Stimulated activated CD4-positive, alpha-beta T cell treated with anti-CD3 and anti-CD28 coated beads, Interleukin-12 subunit alpha, Interleukin-12 subunit beta, amount 100 ng/mL, for 4 hours (primary cell): ENCODE results near the gene NEK2.
"Not testable (repeated sequence)": the region's sequence is repeated elsewhere in the genome, so short reads cannot be mapped to it uniquely, and the experiment has no call there.

ENCODE experiments used
- DNase-seq: peaks from one replicate; pipeline ENCODE4 v3.0.0-alpha.2; 2020

NEK2 gene

DNA sequence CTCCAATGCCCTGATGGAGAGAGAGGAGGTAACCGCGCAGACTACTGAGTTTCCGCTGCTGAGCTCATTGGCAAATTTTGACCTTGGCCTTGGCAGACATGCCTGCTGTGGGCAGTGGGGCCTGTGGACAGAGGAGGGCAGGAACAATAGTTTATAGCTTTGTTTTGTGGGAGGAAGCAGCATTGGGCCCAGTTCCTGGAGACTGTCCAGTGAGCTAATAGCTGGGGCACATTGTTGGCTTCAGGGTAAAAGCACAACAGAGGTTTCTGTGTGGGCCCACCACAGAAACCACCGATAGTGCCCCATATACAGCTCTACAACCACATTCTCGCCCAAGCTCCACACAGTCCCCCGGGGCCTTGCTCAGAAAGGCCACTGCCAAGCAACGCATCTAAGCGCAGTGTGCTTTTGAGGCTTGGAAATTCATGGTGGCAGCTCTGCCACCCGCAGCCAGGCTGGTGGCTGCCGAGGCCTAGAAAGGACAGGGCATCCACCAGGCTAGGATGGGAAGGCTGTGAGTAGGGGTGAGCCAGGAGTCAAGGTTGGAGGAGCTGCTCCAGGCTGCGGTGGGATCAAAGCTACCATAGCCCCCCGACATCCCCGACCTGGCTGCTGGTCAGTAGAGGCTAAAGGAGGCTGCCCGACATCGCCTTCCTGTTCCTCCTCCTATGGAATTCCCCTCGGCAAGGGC is 43.2 kb downstream of the NEK2 start:
- DNase-seq = no peak

DNA sequence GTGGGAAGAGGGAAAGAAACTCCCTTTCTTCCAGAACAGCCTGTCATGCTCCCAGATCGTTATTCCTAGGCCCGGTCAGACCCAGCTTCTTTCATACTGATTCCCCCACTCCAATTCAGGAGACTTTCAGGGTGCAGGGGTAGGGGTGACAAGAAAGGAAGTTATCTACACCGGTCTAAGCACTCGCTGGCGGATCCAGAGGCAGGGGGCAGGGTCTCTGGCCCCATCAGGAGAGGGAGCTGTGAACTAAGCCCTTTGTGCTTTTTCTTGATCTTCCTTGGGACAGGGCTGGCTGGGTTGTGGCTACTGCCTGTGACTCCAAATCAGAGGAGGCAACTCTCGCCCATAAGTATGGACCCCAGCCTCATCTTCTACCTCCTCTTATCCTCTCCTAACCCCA is 44.3 kb downstream of the NEK2 start:
- DNase-seq = no peak

DNA sequence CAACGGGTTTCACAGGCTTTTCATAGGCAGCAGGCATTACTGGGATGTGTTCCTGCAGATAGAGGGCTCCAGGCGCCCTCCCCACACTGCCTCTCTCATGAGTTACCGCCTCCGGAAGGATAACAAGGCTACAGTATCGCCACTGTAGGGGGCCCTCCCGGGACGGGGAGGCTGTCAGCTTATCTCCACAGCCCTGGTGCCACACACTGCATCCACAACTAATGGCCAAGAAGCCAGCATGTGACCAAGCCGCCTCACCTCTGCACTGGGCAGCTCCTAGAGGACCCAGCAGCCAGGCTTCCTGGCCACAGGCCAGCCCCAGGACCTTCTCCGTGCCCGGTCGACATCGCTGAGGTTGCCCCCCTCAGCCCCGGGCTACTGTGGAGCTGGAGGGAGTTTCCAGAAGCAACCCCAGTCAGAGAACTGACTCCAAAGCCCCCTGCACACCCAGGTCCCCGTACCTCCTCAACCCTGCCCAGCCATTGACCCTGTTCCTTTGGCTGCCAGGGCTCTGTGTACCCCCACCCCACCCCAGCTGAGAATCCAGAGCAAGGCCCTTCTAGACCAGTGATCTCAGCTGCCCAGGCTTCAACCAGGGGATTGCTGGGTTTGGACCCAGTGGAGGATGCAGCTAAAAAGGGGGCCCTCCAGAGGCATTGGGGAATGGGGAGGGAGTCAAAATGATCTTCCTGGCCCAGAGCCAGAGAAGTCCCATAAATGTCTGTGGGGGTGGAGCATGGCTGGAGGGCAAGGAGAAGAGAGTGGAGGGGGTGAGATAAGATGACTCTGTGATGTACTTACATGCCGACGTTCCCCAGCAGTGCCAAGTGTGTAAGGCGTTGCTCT is 45.0 kb downstream of the NEK2 start:
- DNase-seq = no peak

DNA sequence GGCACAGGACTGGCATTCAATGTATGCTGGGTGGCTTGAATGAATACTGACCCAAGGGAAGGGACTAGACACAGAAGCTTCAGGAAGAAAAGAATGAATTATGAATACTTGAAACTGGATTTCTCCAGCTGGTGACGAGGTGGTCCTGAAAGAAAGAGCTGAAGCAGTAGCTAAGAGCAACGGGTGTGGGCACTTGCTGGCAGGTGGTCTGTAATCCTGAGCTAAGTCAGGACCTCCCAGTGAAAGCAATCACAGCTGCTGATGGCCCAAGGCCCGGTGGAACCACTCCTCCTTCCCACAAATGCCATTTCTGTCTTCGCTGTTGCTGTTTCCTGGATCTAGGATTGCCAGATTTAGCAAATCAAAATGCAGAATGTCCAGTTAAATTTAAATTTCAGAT is 47.0 kb downstream of the NEK2 start:
- DNase-seq = no peak

DNA sequence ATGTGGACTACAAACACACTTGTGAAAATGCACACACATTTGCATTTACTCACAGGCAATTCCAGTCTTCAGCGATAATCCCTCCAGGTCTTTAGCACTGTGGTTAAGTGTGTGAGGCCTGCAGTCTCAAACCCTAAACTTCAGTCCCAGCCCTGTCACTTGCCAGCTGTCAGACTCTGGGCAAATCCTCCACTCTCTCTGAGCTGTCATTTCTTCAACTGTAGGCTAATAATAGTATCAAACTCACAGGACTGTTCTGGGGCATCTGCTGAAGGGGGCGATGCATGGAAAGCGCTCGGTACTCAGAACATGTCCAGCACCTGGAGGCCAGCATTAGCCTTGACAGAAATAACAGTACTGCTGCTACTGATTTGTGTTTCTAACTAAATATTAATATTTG is 48.2 kb downstream of the NEK2 start:
- DNase-seq = no peak

DNA sequence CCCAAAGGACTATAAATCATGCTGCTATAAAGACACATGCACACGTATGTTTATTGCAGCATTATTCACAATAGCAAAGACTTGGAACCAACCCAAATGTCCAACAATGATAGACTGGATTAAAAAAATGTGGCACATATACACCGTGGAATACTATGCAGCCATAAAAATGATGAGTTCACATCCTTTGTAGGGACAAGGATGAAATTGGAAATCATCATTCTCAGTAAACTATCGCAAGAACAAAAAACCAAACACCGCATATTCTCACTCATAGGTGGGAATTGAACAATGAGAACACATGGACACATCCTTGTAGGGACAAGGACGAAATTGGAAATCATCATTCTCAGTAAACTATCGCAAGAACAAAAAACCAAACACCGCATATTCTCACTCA is 49.6 kb downstream of the NEK2 start:
- not testable (repeated sequence) for DNase-seq

DNA sequence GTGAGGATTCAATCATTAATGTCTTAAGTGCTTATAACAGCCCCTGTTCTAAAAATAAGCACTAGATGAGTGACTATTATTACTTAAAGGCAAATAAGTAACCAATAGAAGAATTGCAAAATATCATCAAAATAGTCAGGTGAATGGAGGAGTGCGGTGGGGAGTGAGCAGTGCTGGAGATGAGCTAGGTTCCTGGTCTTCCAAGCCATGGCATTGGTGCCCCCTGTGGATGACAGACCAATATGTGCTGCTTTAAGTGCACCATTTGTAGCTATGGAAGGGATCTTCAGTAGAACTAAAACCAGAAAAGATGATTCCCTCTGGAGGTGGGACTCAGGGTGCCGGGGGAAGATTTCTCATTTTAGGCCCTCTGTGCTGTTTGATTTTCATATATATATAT is 50.4 kb downstream of the NEK2 start:
- no peak for DNase-seq

DNA sequence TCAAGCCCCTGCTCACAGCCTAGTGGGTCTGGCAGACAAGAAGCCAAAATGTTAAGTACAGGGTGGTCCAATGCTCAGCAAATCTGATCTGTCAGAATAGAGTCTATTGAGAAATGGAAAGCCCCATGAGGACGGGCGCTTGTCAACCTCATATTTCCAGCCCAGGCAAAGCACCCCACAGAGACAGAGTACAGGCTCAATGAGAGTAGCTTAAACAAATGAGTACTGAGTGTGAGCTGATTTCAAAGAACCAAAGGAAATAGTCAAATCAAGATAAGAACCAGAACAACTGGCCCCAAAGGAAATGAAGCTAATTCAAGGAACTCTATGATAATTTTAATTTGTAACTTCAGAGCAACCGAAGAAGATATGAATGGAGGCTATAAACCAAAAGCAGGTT is 51.9 kb downstream of the NEK2 start:
- no peak for DNase-seq

DNA sequence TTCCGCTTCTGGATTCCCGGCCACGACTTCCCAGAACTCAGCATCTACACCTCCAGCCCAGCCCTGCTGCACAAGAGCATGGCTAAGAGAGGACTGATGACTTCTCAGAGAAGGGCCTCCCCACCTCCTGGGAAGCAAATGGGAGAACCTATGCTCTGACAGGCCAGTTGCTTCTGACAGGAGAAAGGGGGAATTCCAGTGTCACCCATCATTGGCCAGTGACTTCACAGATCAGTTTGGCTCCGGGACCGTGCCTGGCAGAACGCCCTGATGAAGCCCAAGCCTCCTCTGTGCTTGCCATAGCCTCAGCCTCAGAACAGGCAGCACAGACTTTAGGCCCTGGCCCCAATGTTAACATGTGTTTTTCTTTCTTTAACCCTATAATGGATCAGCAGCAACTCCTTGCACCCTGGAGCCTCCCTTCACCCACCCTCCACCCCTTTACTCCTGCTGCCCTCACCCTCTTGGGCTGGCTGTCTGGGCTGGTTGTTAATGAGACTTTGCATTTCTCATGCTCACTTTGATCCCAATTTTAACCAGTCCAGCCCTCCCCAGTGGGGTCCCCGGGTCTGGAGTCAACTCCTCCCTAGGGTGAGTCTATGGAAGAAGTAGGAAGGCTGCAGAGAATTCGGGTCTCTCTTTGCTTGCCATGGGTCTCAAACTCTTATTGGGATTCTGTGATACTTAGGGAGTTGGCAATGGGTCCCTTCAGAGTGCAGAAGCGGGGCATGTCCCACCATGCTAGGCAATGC is 53.8 kb downstream of the NEK2 start:
- DNase-seq = no peak

DNA sequence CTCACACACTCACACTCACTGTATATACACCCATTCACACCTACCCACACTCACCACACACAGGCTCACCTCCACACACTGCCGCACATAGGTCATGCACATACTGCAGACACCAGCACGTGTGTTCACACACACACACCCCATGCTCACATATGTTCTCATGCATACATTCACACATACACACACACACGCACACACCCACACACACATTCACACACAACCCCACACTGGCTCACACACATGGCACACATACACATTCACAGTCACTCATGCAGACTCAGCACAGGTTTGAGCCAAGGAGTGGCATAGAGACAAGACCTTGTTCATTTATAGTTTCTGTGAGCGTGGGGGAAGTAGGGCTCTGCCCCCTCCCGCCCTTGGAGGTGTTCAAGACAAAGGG is 55.3 kb downstream of the NEK2 start:
- no peak for DNase-seq

DNA sequence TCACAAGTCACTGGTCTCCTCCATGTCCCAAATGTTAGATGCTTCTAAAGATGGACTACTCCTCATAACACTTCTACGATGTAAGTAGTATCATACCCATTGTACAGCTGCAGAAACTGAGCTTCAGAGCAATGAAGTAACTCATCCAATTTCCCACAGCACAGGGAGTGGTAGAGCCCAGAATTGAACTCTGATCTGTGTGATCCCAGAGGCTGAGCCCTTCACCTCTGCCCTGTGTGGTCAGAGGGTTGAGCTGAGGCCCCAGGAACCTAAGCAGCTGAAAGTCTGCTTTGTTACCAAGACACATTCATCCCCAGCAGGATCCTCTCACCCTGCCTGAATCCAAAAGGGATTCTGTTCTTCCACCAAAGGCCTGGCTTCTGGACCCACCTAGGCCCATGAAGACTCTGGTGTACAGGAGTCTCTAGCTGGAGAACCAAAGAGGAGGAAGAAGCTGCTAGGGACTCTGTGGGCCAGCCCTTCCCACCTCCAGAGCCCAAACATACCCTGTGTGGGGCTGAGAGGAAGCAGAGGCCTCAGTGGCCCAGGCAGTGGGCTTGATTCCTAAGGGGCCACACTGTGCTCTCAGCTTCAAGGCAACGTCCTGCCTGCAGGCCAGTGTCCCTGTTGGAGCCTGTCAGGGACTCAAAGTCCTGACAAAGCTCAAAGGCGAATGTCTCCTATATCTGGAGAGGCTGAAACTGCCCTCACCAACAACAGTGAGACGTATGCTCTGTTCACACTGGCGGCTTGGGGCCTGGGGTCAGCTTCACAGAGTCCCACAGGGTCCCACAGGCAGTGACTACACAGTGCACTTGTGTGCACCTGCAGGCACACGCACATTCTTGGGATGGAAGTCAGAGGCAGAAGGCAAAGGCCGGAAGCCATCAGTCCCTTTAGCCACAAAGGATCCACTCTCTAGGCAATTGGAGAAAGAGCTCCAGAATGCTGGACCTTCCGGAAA is 56.1 kb downstream of the NEK2 start:
- DNase-seq = no peak

DNA sequence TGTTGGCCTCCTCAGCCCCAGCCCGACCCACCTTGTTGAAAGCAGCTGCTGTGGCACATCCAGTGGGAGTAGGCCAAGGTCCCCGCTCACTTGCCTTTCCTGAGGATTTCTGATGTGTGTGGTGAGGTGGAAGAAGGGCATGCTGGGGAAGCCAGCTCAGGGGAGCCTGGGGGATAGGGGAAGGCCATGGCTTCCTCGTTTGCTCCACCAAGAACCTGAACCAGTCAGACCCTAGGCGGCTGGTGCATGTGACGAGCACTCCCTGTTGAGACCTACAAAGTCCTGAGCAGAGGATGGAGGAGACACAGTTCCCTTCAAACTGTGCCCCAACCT is 58.5 kb downstream of the NEK2 start:
- DNase-seq = no peak

DNA sequence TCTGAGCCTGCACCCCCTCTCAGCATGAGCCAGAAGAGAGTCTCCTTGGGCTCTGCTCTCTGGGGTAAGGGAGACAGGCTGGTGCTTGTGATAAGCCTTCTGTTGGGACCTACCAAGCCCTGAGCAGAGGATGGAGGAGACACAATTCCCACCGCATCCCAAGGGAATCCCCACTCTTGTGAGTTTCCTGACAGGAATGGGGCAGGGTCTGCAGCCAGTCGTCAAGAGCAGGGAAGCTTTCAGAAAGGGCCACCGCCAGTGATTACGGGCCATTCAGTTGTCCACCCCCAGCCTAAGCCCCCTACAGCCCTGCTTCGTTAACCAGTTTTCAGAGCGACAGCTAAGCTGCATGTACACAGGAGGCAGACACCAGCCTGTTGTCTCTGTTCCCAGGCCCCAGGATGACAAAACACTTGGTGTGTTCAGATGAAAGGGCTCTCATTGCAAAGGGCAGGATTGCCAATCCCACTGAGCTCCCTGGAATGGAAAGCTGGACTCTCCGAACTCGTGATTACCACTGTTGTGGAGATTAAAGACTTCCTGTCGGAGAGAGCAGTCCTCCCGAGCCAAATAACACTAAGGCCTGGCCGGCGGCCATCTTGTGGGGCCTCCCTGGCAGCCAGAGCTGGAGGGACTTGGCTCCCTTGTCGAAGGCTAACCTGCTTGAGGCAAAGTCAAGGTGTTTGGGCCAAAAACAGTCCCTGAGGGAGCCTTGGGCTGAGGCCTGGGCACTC is 59.0 kb downstream of the NEK2 start:
- DNase-seq = no peak

DNA sequence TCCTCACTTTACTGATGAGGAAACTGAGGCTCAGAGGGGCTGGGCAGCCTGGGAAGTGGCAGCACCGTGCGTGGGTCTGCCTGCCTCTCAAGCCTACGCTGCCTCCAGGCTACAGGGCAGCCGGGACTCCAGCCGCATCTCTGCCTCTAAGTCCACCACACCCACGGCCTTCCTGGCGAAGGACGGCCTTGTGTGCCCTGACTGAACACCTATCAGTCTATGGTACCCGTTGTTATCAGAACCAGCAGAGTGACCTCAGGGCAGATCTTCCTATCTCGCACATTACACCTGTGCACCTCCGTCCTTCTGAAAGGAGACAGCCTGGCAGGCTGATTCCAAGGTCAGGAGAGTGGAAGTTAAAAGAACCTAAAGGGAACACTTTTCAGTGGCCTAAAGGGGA is 60.8 kb downstream of the NEK2 start:
- DNase-seq = no peak

DNA sequence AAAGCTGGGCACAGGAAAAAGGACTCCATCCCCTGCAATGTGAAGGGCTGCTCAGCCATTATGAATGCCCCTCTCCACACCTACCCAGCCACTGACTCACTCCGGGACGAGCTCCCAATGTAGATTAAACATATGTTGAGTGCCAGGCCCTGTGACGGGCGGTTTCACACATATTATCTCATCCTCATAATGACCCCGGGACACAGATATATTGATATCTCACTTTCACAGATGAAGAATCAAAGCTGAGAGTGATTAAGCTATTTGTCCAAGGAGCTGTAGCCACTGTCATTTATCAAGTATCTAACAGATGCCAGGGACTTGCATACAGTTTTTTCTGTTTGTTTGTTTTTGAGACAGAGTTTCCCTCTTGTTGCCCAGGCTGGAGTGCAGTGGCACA is 61.5 kb downstream of the NEK2 start:
- no peak for DNase-seq

DNA sequence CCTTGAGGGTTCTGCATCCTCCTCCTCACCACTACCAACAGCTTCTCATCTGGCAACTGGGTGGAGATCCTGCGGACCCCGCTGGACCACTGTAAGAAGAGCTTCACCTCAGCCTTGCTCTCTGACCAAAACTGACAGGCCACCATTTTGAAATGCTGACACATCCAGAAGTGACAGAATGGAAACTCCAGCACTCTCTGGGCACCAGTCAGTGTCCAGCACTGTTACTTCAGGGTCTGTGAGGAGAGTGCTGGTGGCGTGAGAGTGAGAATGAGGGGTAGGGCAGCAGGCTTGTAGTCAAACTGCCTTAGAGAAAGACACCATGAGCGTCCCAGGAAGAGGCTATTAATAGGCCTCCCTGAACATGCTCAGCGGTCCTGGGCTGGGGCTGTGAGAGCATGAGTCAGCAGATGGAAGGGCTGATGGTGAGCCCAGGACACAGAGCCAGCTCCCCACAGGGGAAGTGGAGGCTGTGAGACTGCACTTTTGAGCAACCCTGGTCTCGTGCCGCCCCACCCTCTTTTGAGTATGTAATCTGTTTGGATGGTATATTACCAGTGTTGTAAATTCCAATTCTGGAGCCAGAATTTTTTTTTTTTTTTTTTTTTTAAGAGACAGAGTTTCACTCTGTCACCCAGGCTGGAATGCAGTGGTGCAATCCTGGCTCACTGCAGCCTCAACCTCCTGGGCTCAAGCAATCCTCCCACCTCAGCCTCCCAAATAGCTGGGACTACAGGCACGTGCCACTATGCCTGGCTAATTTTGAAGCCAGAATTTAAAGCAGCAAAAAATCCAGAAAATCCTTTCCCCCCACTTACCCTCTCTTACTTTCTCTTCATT is 62.1 kb downstream of the NEK2 start:
- DNase-seq = no peak

DNA sequence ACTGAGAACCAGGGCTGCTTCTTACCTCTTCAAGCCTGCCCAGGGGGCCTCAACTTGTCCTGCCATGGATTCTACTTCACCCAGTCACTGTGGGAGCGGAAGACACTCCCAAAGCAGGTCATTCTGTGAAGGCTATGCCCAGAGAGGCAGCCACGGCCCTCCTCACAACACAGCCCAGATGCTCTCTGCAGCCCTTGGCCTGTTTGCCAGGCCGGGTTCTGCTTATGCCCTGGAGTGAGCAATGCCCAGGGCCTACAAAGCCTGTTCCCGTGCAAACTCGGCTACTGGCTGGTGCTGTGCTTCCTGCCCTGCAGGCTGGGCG is 62.7 kb downstream of the NEK2 start:
- DNase-seq = no peak
